Measurements from ENCODE around the gene IAPP.
"Not testable (repeated sequence)": the region's sequence is repeated elsewhere in the genome, so short reads cannot be mapped to it uniquely, and the experiment has no call there.

The IAPP gene

GRCh38 chr12:21350975-21351374 is 21.7 kb upstream of the IAPP start:
- Mint-ChIP-seq H3K4me3 (no peak overlapping the region), H3K27me3 (ENCODE audit: low read depth) (peaks cover 5% of the 10 kb centered on the region), H3K36me3 (ENCODE audit: low read depth) (no peaks in the 10 kb centered on the region), H3K4me1 (ENCODE audit: low read depth) (no peaks in the 10 kb centered on the region), H3K27ac (no peak overlapping the region), H3K9me3 (no peaks in the 10 kb centered on the region)

GRCh38 chr12:21353487-21353886 is 19.2 kb upstream of the IAPP start:
- Mint-ChIP-seq H3K4me3 (no peak overlapping the region), H3K9me3 (no peaks in the 10 kb centered on the region), H3K36me3 (ENCODE audit: low read depth) (no peaks in the 10 kb centered on the region), H3K4me1 (ENCODE audit: low read depth) (no peaks in the 10 kb centered on the region), H3K27me3 (ENCODE audit: low read depth) (peaks cover 5% of the 10 kb centered on the region), H3K27ac (no peak overlapping the region)

- no peaks in the 10 kb centered on the region for H3K4me1 Mint-ChIP-seq (ENCODE audit: low read depth)
- H3K27me3 Mint-ChIP-seq (ENCODE audit: low read depth) = peaks cover 2% of the 10 kb centered on the region
Measured at GRCh38 chr12:21353948-21354347, 18.8 kb upstream of the IAPP start.

GRCh38 chr12:21354641-21355040 is 18.1 kb upstream of the IAPP start:
- Mint-ChIP-seq H3K9me3 (no peaks in the 10 kb centered on the region), H3K4me3 (no peak overlapping the region), H3K36me3 (ENCODE audit: low read depth) (no peaks in the 10 kb centered on the region), H3K4me1 (ENCODE audit: low read depth) (no peaks in the 10 kb centered on the region), H3K27ac (no peak overlapping the region), H3K27me3 (ENCODE audit: low read depth) (no peaks in the 10 kb centered on the region)

More at GRCh38 chr12:21353948-21354347, 18.8 kb upstream of the IAPP start:
- H3K27ac Mint-ChIP-seq = no peak overlapping the region
- no peaks in the 10 kb centered on the region for H3K9me3 Mint-ChIP-seq
- H3K36me3 Mint-ChIP-seq (ENCODE audit: low read depth) = no peaks in the 10 kb centered on the region
- H3K4me3 Mint-ChIP-seq = no peak overlapping the region

- not testable (repeated sequence) for H3K4me3 Mint-ChIP-seq; H3K4me1 Mint-ChIP-seq (ENCODE audit: low read depth); H3K36me3 Mint-ChIP-seq (ENCODE audit: low read depth); H3K27ac Mint-ChIP-seq; H3K27me3 Mint-ChIP-seq (ENCODE audit: low read depth)
- peaks cover 12% of the 10 kb centered on the region for H3K9me3 Mint-ChIP-seq
Measured at GRCh38 chr12:21360632-21361031, 12.1 kb upstream of the IAPP start.

GRCh38 chr12:21369141-21369980 is 3.3 kb upstream of the IAPP start:
- Mint-ChIP-seq H3K36me3 (ENCODE audit: low read depth) (no peaks in the 10 kb centered on the region), H3K4me1 (ENCODE audit: low read depth) (peaks cover 4% of the 10 kb centered on the region), H3K9me3 (no peaks in the 10 kb centered on the region), H3K27me3 (ENCODE audit: low read depth) (peaks cover 3% of the 10 kb centered on the region), H3K4me3 (no peak overlapping the region), H3K27ac (no peak overlapping the region)

GRCh38 chr12:21370845-21371449 is 1.8 kb upstream of the IAPP start:
- no peaks in the 10 kb centered on the region for H3K9me3 Mint-ChIP-seq
- H3K27me3 Mint-ChIP-seq (ENCODE audit: low read depth) = peaks cover 8% of the 10 kb centered on the region
- no peak overlapping the region for H3K4me3 Mint-ChIP-seq
- peaks cover 4% of the 10 kb centered on the region for H3K4me1 Mint-ChIP-seq (ENCODE audit: low read depth)
- H3K27ac Mint-ChIP-seq = no peak overlapping the region
- no peaks in the 10 kb centered on the region for H3K36me3 Mint-ChIP-seq (ENCODE audit: low read depth)

GRCh38 chr12:21379218-21379617 is 6.5 kb downstream of the IAPP start:
- peaks cover 13% of the 10 kb centered on the region for H3K27me3 Mint-ChIP-seq (ENCODE audit: low read depth)

GRCh38 chr12:21381320-21381719 is 8.6 kb downstream of the IAPP start:
- H3K4me1 Mint-ChIP-seq (ENCODE audit: low read depth); H3K27ac Mint-ChIP-seq; H3K4me3 Mint-ChIP-seq: not testable (repeated sequence)

More at GRCh38 chr12:21379218-21379617, 6.5 kb downstream of the IAPP start:
- Mint-ChIP-seq H3K36me3 (ENCODE audit: low read depth) (no peaks in the 10 kb centered on the region), H3K9me3 (no peaks in the 10 kb centered on the region), H3K27ac (no peak overlapping the region), H3K4me1 (ENCODE audit: low read depth) (no peaks in the 10 kb centered on the region), H3K4me3 (no peak overlapping the region)

GRCh38 chr12:21384261-21384660 is 11.6 kb downstream of the IAPP start:
- Mint-ChIP-seq H3K27me3 (ENCODE audit: low read depth) (peaks cover 6% of the 10 kb centered on the region), H3K4me1 (ENCODE audit: low read depth) (no peaks in the 10 kb centered on the region), H3K36me3 (ENCODE audit: low read depth) (no peaks in the 10 kb centered on the region), H3K27ac (no peak overlapping the region), H3K4me3 (no peak overlapping the region), H3K9me3 (no peaks in the 10 kb centered on the region)

More at GRCh38 chr12:21381320-21381719, 8.6 kb downstream of the IAPP start:
- not testable (repeated sequence) for H3K9me3 Mint-ChIP-seq; H3K36me3 Mint-ChIP-seq (ENCODE audit: low read depth); H3K27me3 Mint-ChIP-seq (ENCODE audit: low read depth)

- Mint-ChIP-seq H3K27me3 (ENCODE audit: low read depth) (peaks cover 13% of the 10 kb centered on the region), H3K27ac (no peak overlapping the region), H3K36me3 (ENCODE audit: low read depth) (no peaks in the 10 kb centered on the region), H3K4me1 (ENCODE audit: low read depth) (no peaks in the 10 kb centered on the region), H3K4me3 (no peak overlapping the region), H3K9me3 (no peaks in the 10 kb centered on the region)
Measured at GRCh38 chr12:21387174-21387573, 14.5 kb downstream of the IAPP start.

GRCh38 chr12:21392384-21392783 is 19.7 kb downstream of the IAPP start:
- Mint-ChIP-seq H3K27me3 (ENCODE audit: low read depth) (peaks cover 21% of the 10 kb centered on the region), H3K9me3 (no peaks in the 10 kb centered on the region), H3K36me3 (ENCODE audit: low read depth) (no peaks in the 10 kb centered on the region), H3K4me3 (no peak overlapping the region), H3K27ac (no peak overlapping the region), H3K4me1 (ENCODE audit: low read depth) (no peaks in the 10 kb centered on the region)

GRCh38 chr12:21394828-21395626 is 22.3 kb downstream of the IAPP start:
- H3K36me3 Mint-ChIP-seq (ENCODE audit: low read depth); H3K4me1 Mint-ChIP-seq (ENCODE audit: low read depth); H3K4me3 Mint-ChIP-seq; H3K27ac Mint-ChIP-seq; H3K9me3 Mint-ChIP-seq: not testable (repeated sequence)
- H3K27me3 Mint-ChIP-seq (ENCODE audit: low read depth) = peaks cover 17% of the 10 kb centered on the region

GRCh38 chr12:21413369-21414277 is 40.9 kb downstream of the IAPP start:
- Mint-ChIP-seq H3K9me3 (no peaks in the 10 kb centered on the region), H3K27me3 (ENCODE audit: low read depth) (peaks cover 27% of the 10 kb centered on the region), H3K36me3 (ENCODE audit: low read depth) (no peaks in the 10 kb centered on the region), H3K4me1 (ENCODE audit: low read depth) (no peaks in the 10 kb centered on the region), H3K27ac (no peak overlapping the region), H3K4me3 (no peak overlapping the region)

Measured in T-helper 1 cell treated with Interleukin-12 subunit alpha and Interleukin-12 subunit beta and Interleukin-4 antibody, amounts not matched to agents 30 μg/mL and 1 μg/mL, for 36 hours (primary cell).